Osteocyte (in vitro differentiated cells): ENCODE results near the gene CHRM4. TPM values are rescaled to one million over a fixed set of nuclear protein-coding genes. Genes with fewer than 3 reads are reported as not detected.

ENCODE experiments used
- DNase-seq: peaks from one replicate; pipeline ENCODE4 v3.0.0; 2021; ENCODE audit warnings: mixed read lengths; ENCODE audit not compliant: unreplicated experiment; ENCODE audit errors: extremely low spot score
- H3K27ac Mint-ChIP-seq: one replicate; pipeline ENCODE4 v1.8.0; 2021; ENCODE audit warnings: mild to moderate bottlenecking, mixed read lengths; ENCODE audit not compliant: unreplicated experiment
- H3K27me3 Mint-ChIP-seq: one replicate; pipeline ENCODE4 v1.8.0; 2021; ENCODE audit warnings: mixed read lengths; ENCODE audit not compliant: unreplicated experiment
- H3K36me3 Mint-ChIP-seq: one replicate; pipeline ENCODE4 v1.8.0; 2021; ENCODE audit warnings: mixed read lengths; ENCODE audit not compliant: unreplicated experiment
- H3K4me1 Mint-ChIP-seq: one replicate; pipeline ENCODE4 v1.8.0; 2021; ENCODE audit warnings: mixed read lengths; ENCODE audit not compliant: unreplicated experiment
- H3K4me3 Mint-ChIP-seq: one replicate; pipeline ENCODE4 v1.8.0; 2021; ENCODE audit warnings: mild to moderate bottlenecking, moderate library complexity, mixed read lengths; ENCODE audit not compliant: unreplicated experiment
- H3K9me3 Mint-ChIP-seq: one replicate; pipeline ENCODE4 v1.8.0; 2021; ENCODE audit warnings: mixed read lengths; ENCODE audit not compliant: unreplicated experiment
- CTCF ChIP-seq: fragments of 200-600 bp; sonication (generic); IDR thresholded peaks from 2 replicates; pipeline ENCODE4 v1.5.0; 2021; ENCODE audit warnings: antibody characterized with exemption, mild to moderate bottlenecking, moderate library complexity
- total RNA-seq: library from RNA; stranded (reverse); gene quantifications from 2 replicates; pipeline ENCODE4 v1.2.1, GENCODE V29; 2021

CHRM4 gene
- total RNA-seq, 1 donor from 2014 or later, result 0.21 TPM

GRCh38 chr11:46337626-46338345, 53.8 kb downstream of the CHRM4 start:
- no peak for TF ChIP-seq CTCF
- no peaks in the 10 kb centered on the region for H3K36me3 Mint-ChIP-seq
- DNase-seq, result no peak
- H3K9me3 Mint-ChIP-seq, result no peaks in the 10 kb centered on the region
- H3K27ac Mint-ChIP-seq, result no peak overlapping the region
- peaks cover 9% of the 10 kb centered on the region for H3K27me3 Mint-ChIP-seq
- H3K4me1 Mint-ChIP-seq, result peaks cover 41% of the 10 kb centered on the region
- H3K4me3 Mint-ChIP-seq, result no peak overlapping the region

- Mint-ChIP-seq H3K4me1 (peaks cover 40% of the 10 kb centered on the region), H3K4me3 (no peak overlapping the region), H3K27ac (no peak overlapping the region), H3K27me3 (peaks cover 15% of the 10 kb centered on the region), H3K9me3 (no peaks in the 10 kb centered on the region), H3K36me3 (no peaks in the 10 kb centered on the region)
- no peak for DNase-seq
- no peak for TF ChIP-seq CTCF
Observed at GRCh38 chr11:46336563-46337180, 54.9 kb downstream of the CHRM4 start.

- no peak for DNase-seq
- Mint-ChIP-seq H3K36me3 (no peaks in the 10 kb centered on the region), H3K27me3 (peaks cover 18% of the 10 kb centered on the region), H3K4me1 (peaks cover 42% of the 10 kb centered on the region), H3K9me3 (no peaks in the 10 kb centered on the region), H3K27ac (peak overlapping the region; percentile 49), H3K4me3 (no peak overlapping the region)
- TF ChIP-seq CTCF, result no peak
Observed at GRCh38 chr11:46335890-46336562, 55.5 kb downstream of the CHRM4 start.

- H3K9me3 Mint-ChIP-seq, result no peaks in the 10 kb centered on the region
- H3K27me3 Mint-ChIP-seq, result peaks cover 24% of the 10 kb centered on the region
- H3K4me1 Mint-ChIP-seq, result peaks cover 49% of the 10 kb centered on the region
- TF ChIP-seq CTCF, result no peak
- H3K27ac Mint-ChIP-seq, result no peak overlapping the region
- H3K36me3 Mint-ChIP-seq, result no peaks in the 10 kb centered on the region
- DNase-seq, result no peak
- no peak overlapping the region for H3K4me3 Mint-ChIP-seq
Observed at GRCh38 chr11:46335271-46335670, 56.3 kb downstream of the CHRM4 start.

- peaks cover 34% of the 10 kb centered on the region for H3K27me3 Mint-ChIP-seq
- no peak for TF ChIP-seq CTCF
- H3K4me3 Mint-ChIP-seq, result no peak overlapping the region
- H3K9me3 Mint-ChIP-seq, result no peaks in the 10 kb centered on the region
- H3K36me3 Mint-ChIP-seq, result no peaks in the 10 kb centered on the region
- H3K4me1 Mint-ChIP-seq, result peaks cover 44% of the 10 kb centered on the region
- no peak overlapping the region for H3K27ac Mint-ChIP-seq
- DNase-seq, result no peak
Observed at GRCh38 chr11:46334211-46334610, 57.4 kb downstream of the CHRM4 start.
